ENCODE results near the gene KRT76.

The KRT76 gene

DNA sequence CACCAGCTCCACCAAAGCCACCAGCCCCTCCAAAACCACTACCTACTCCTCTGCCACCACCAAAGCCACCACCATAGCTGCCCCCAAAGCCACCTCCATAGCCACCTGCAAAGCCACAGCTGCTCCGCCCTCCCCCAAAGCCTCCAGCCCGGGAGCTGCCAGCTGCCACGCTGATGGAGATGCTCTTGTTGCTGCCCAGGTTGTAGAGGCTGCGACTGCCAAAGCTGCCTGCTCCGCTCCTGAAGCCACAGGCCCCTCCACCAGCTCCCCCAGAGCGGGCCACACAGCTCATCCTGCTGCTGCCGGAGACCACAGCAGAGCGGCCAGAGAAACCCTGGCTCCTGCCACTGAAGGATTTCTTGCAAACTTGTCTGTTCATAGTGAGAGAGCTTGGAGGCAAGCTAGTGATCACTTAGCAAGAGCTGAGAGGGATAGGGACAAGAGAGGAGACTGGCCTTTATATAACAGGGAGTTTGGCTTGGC is at the start of gene KRT76:
TSS of gene KRT76 (minus strand) at position 433 of the 483 bp plus-strand sequence. CDS start at position 379, 54 bp downstream.
- peaks cover 49% of the 10 kb centered on the region for H3K27me3 ChIP-seq (ENCODE audit: low read depth, low read length)
- no peak within 1 kb of the TSS for H3K4me2 ChIP-seq (ENCODE audit: low read length)
- no peaks in the 10 kb centered on the region for H3K9me3 ChIP-seq (ENCODE audit: insufficient read depth, low read length)
- no peak within 1 kb of the TSS for H2AFZ ChIP-seq (ENCODE audit: low read depth, low read length)
- H3K9ac ChIP-seq (ENCODE audit: low read length), result no peak within 1 kb of the TSS
- no peak within 1 kb of the TSS for H3K4me3 ChIP-seq (ENCODE audit: low read length)
- no peak within 1 kb of the TSS for H3K27ac ChIP-seq (ENCODE audit: low read length)
- no peaks in the 10 kb centered on the region for H3K36me3 ChIP-seq (replicated peaks; ENCODE audit: low read depth, low read length)
- H3K79me2 ChIP-seq (ENCODE audit: low read length), result no peaks in the 10 kb centered on the region
- H3K4me1 ChIP-seq (ENCODE audit: low read length), result no peaks in the 10 kb centered on the region
- H4K20me1 ChIP-seq (ENCODE audit: insufficient read depth, low read length), result no peaks in the 10 kb centered on the region
- TF ChIP-seq, protein P1, sequence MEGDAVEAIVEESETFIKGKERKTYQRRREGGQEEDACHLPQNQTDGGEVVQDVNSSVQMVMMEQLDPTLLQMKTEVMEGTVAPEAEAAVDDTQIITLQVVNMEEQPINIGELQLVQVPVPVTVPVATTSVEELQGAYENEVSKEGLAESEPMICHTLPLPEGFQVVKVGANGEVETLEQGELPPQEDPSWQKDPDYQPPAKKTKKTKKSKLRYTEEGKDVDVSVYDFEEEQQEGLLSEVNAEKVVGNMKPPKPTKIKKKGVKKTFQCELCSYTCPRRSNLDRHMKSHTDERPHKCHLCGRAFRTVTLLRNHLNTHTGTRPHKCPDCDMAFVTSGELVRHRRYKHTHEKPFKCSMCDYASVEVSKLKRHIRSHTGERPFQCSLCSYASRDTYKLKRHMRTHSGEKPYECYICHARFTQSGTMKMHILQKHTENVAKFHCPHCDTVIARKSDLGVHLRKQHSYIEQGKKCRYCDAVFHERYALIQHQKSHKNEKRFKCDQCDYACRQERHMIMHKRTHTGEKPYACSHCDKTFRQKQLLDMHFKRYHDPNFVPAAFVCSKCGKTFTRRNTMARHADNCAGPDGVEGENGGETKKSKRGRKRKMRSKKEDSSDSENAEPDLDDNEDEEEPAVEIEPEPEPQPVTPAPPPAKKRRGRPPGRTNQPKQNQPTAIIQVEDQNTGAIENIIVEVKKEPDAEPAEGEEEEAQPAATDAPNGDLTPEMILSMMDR (IDR thresholded peaks at IDR 0.05; ENCODE audit: low read depth, low read length), result no peak
- no peak for TF ChIP-seq EZH2phosphoT487 (IDR thresholded peaks at IDR 0.05; ENCODE audit: low read depth)

DNA sequence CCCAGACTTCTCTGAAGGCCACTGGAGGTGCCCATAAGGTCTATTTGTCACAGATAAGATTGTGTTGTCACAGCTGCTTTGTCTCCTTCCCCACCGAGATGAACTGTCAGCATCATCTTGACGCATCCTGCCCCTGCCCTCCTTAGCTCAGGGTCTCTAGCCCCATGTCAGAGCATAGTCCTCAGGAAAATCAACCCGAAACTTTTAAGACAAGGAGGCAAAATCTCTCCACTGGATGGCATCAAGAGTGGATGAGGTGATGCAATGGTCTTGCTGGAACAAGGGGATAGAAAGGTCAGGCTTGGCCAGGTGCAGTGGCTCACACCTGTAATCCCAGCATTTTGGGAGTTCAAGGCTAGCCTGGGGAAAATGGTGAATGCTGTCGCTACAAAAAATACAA is 48.8 kb upstream of the KRT76 start:
- H3K79me2 ChIP-seq (ENCODE audit: low read length), result no peaks in the 10 kb centered on the region
- peaks cover 33% of the 10 kb centered on the region for H3K27me3 ChIP-seq (ENCODE audit: low read depth, low read length)
- no peak overlapping the region for H3K4me2 ChIP-seq (ENCODE audit: low read length)
- H3K36me3 ChIP-seq (replicated peaks; ENCODE audit: low read depth, low read length), result no peaks in the 10 kb centered on the region
- no peak overlapping the region for H3K9ac ChIP-seq (ENCODE audit: low read length)
- no peak overlapping the region for H3K27ac ChIP-seq (ENCODE audit: low read length)
- H3K4me3 ChIP-seq (ENCODE audit: low read length), result no peak overlapping the region
- H3K9me3 ChIP-seq (ENCODE audit: insufficient read depth, low read length), result no peaks in the 10 kb centered on the region
- TF ChIP-seq, protein P1 (IDR thresholded peaks at IDR 0.05; ENCODE audit: low read depth, low read length), result no peak
- H4K20me1 ChIP-seq (ENCODE audit: insufficient read depth, low read length), result no peaks in the 10 kb centered on the region
- no peak overlapping the region for H2AFZ ChIP-seq (ENCODE audit: low read depth, low read length)
- no peaks in the 10 kb centered on the region for H3K4me1 ChIP-seq (ENCODE audit: low read length)

DNA sequence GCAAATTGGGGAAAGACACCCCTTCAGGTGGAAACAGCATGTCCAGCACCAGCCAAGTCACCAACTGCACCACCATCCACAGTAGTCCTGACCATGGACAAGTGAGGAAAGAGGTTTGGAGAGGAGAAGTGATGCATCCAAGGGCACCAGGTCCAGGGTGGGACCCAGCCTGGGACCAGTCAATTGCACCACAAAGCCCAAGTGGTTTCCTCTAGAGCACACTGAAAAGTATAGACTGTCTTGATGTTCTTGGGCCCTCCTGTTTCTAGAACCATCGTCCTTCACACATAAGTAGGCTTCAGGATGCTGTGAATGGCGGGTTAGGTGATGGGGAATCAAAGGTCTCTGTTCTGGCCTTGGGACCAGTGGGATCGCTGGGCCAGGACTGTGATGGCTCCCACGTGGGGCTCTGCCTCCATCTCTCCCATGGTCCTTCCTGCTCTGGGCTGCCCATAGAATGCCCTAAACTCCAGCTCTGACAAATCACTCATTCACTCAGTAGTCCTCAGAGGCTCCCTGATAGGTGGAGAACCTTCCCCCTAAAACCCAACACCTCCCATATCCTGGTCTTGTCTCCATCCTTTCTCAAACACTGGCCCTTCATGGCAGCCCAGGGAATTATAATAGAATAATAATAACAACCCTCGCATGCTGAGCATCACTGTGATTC is 47.7 kb upstream of the KRT76 start:
- Histone ChIP-seq H3K4me2 (ENCODE audit: low read length) (no peak overlapping the region), H3K79me2 (ENCODE audit: low read length) (no peaks in the 10 kb centered on the region), H3K4me3 (ENCODE audit: low read length) (no peak overlapping the region), H3K9me3 (ENCODE audit: insufficient read depth, low read length) (no peaks in the 10 kb centered on the region), H2AFZ (ENCODE audit: low read depth, low read length) (no peak overlapping the region), H4K20me1 (ENCODE audit: insufficient read depth, low read length) (no peaks in the 10 kb centered on the region), H3K9ac (ENCODE audit: low read length) (no peak overlapping the region), H3K27ac (ENCODE audit: low read length) (no peak overlapping the region), H3K36me3 (replicated peaks; ENCODE audit: low read depth, low read length) (no peaks in the 10 kb centered on the region), H3K4me1 (ENCODE audit: low read length) (no peaks in the 10 kb centered on the region), H3K27me3 (ENCODE audit: low read depth, low read length) (peaks cover 32% of the 10 kb centered on the region)
- TF ChIP-seq, protein P1 (IDR thresholded peaks at IDR 0.05; ENCODE audit: low read depth, low read length), result no peak
- no peak for TF ChIP-seq EZH2phosphoT487 (IDR thresholded peaks at IDR 0.05; ENCODE audit: low read depth)

DNA sequence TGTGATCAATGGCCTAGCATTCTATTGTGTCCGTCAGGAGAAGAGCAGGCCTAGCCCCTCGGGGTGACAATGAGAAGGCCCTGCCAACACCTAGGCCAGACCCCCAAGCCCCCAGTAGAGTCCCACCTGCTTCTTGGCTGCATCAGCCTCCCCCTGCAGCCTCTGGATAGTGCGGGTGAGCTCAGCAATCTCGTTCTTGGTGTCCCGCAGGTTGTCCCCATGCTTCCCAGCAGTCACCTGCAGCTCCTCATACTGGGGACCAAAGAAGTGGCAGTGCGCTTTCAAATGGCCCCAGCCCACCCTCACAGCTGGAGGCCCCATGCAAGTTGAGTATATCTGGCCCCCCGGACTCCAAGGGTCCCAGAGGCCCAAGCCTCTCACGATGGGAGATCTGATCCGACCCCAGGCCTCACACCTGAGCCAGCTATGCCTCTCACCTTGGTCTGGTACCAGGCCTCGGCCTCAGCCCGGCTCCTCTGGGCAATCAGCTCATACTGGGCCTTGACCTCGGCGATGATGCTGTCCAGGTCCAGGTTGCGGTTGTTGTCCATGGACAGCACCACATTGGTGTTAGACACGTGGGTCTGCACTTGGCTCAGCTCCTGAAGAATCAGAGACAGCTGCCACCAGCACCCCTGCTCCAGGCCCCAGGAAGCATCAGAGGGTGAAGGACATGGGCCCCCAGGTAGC is 46.8 kb upstream of the KRT76 start:
- H2AFZ ChIP-seq (ENCODE audit: low read depth, low read length), result no peak overlapping the region
- no peak overlapping the region for H3K4me2 ChIP-seq (ENCODE audit: low read length)
- no peaks in the 10 kb centered on the region for H3K9me3 ChIP-seq (ENCODE audit: insufficient read depth, low read length)
- H4K20me1 ChIP-seq (ENCODE audit: insufficient read depth, low read length), result no peaks in the 10 kb centered on the region
- H3K36me3 ChIP-seq (replicated peaks; ENCODE audit: low read depth, low read length), result no peaks in the 10 kb centered on the region
- peaks cover 29% of the 10 kb centered on the region for H3K27me3 ChIP-seq (ENCODE audit: low read depth, low read length)
- no peak overlapping the region for H3K9ac ChIP-seq (ENCODE audit: low read length)
- no peaks in the 10 kb centered on the region for H3K79me2 ChIP-seq (ENCODE audit: low read length)
- TF ChIP-seq, protein P1 (IDR thresholded peaks at IDR 0.05; ENCODE audit: low read depth, low read length), result no peak
- no peak for TF ChIP-seq EZH2phosphoT487 (IDR thresholded peaks at IDR 0.05; ENCODE audit: low read depth)
- H3K4me1 ChIP-seq (ENCODE audit: low read length), result no peaks in the 10 kb centered on the region
- no peak overlapping the region for H3K27ac ChIP-seq (ENCODE audit: low read length)
- H3K4me3 ChIP-seq (ENCODE audit: low read length), result no peak overlapping the region
